ENCODE data around the gene SERPINA10.
"Not testable (repeated sequence)": the region's sequence is repeated elsewhere in the genome, so short reads cannot be mapped to it uniquely, and the experiment has no call there.

GRCh38 chr14:94276898-94277561 lies 16.0 kb downstream of the SERPINA10 start:
- TF ChIP-seq CTCF (conservative IDR thresholded peaks at IDR 0.05; ENCODE audit: low read length); EZH2phosphoT487 (IDR thresholded peaks at IDR 0.05; ENCODE audit: borderline replicate concordance): not testable (repeated sequence)
